ENCODE results near the gene AEBP2. TPM values are rescaled to one million over a fixed set of nuclear protein-coding genes. Genes with fewer than 3 reads are reported as not detected.
"Not testable (repeated sequence)": the region's sequence is repeated elsewhere in the genome, so short reads cannot be mapped to it uniquely, and the experiment has no call there.

Gene AEBP2
- total RNA-seq, result 47.2 and 50.9 TPM in 2 replicates

- intact Hi-C loops (cut with micrococcal nuclease), result loop anchor here (1.0 to 5.0 kb wide), 3 partner anchors 8 to 238 kb away; no protein-coding TSS in a partner anchor
Measured at GRCh38 chr12:19439059-19440018, at the start of gene AEBP2. Gene AEBP2, plus strand, starts transcription at chr12:19439492. Its CDS starts 208 bp downstream, at chr12:19439700.

GRCh38 chr12:19390051-19390598 lies 49.2 kb upstream of the AEBP2 start:
- intact Hi-C loops (cut with micrococcal nuclease), result no loop called here

- intact Hi-C loops (cut with micrococcal nuclease), result not testable (repeated sequence)
Measured at GRCh38 chr12:19392644-19393043, 46.6 kb upstream of the AEBP2 start.

- intact Hi-C loops (cut with micrococcal nuclease), result no loop called here
Measured at GRCh38 chr12:19394385-19394784, 44.9 kb upstream of the AEBP2 start.

GRCh38 chr12:19397534-19397933 lies 41.8 kb upstream of the AEBP2 start:
- intact Hi-C loops (cut with micrococcal nuclease), result no loop called here

GRCh38 chr12:19398376-19399363 lies 40.6 kb upstream of the AEBP2 start:
- intact Hi-C loops (cut with micrococcal nuclease), result no loop called here

GRCh38 chr12:19400649-19401285 lies 38.5 kb upstream of the AEBP2 start:
- intact Hi-C loops (cut with micrococcal nuclease), result not testable (repeated sequence)

GRCh38 chr12:19402211-19402610 lies 37.1 kb upstream of the AEBP2 start:
- intact Hi-C loops (cut with micrococcal nuclease), result no loop called here

- intact Hi-C loops (cut with micrococcal nuclease), result no loop called here
Measured at GRCh38 chr12:19402743-19403431, 36.4 kb upstream of the AEBP2 start.

- intact Hi-C loops (cut with micrococcal nuclease), result no loop called here
Measured at GRCh38 chr12:19404242-19404880, 34.9 kb upstream of the AEBP2 start.

- intact Hi-C loops (cut with micrococcal nuclease), result no loop called here
Measured at GRCh38 chr12:19409376-19409775, 29.9 kb upstream of the AEBP2 start.

GRCh38 chr12:19410211-19410610 lies 29.1 kb upstream of the AEBP2 start:
- intact Hi-C loops (cut with micrococcal nuclease), result no loop called here

- intact Hi-C loops (cut with micrococcal nuclease), result no loop called here
Measured at GRCh38 chr12:19410629-19411185, 28.6 kb upstream of the AEBP2 start.

GRCh38 chr12:19411234-19412204 lies 27.8 kb upstream of the AEBP2 start:
- intact Hi-C loops (cut with micrococcal nuclease), result no loop called here

- intact Hi-C loops (cut with micrococcal nuclease), result no loop called here
Measured at GRCh38 chr12:19412844-19413243, 26.4 kb upstream of the AEBP2 start.

GRCh38 chr12:19413582-19413981 lies 25.7 kb upstream of the AEBP2 start:
- intact Hi-C loops (cut with micrococcal nuclease), result not testable (repeated sequence)

GRCh38 chr12:19415563-19415962 lies 23.7 kb upstream of the AEBP2 start:
- intact Hi-C loops (cut with micrococcal nuclease), result no loop called here

GRCh38 chr12:19419086-19419485 lies 20.2 kb upstream of the AEBP2 start:
- intact Hi-C loops (cut with micrococcal nuclease), result no loop called here
